Renal pelvis (tissue), 4 donors: ENCODE results near the gene CPEB4. TPM values are rescaled to one million over a fixed set of nuclear protein-coding genes. Genes with fewer than 3 reads are reported as not detected.

ENCODE experiments used
- DNase-seq: peaks from one replicate; pipeline ENCODE4 v3.0.0-alpha.2; 2013
- polyA plus RNA-seq, 3 donors: library from polyadenylated mRNA; unstranded; fragments of 120-200 nt; gene quantifications; one replicate each; pipeline ENCODE4 v1.2.1, GENCODE V29; 2013; ENCODE audit not compliant: insufficient read length in 3 of 3

Gene CPEB4
- polyA plus RNA-seq, 3 donors = 32.6 to 51.3 (median 40.5) TPM

GRCh38 chr5:173882632-173883031 lies 5.5 kb upstream of the CPEB4 start:
- no peak for DNase-seq

GRCh38 chr5:173883347-173883924 lies 4.7 kb upstream of the CPEB4 start:
- no peak for DNase-seq

- no peak for DNase-seq
These were observed 3.6 kb upstream of the CPEB4 start for GRCh38 chr5:173884402-173885053.

GRCh38 chr5:173885054-173885443 lies 3.1 kb upstream of the CPEB4 start:
- no peak for DNase-seq

GRCh38 chr5:173885475-173886010 lies 2.6 kb upstream of the CPEB4 start:
- no peak for DNase-seq

- no peak for DNase-seq
These were observed 2.0 kb upstream of the CPEB4 start for GRCh38 chr5:173886150-173886549.

- no peak for DNase-seq
These were observed 453 bp downstream of the CPEB4 start for GRCh38 chr5:173888473-173889131.

GRCh38 chr5:173890195-173890991 lies 2.2 kb downstream of the CPEB4 start:
- DNase-seq = no peak

GRCh38 chr5:173891308-173892116 lies 3.4 kb downstream of the CPEB4 start:
- DNase-seq = no peak

GRCh38 chr5:173893192-173893561 lies 5.0 kb downstream of the CPEB4 start:
- DNase-seq = no peak

- DNase-seq = no peak
These were observed 7.4 kb downstream of the CPEB4 start for GRCh38 chr5:173895401-173896165.

GRCh38 chr5:173896631-173897030 lies 8.5 kb downstream of the CPEB4 start:
- DNase-seq = no peak

GRCh38 chr5:173901705-173902104 lies 13.6 kb downstream of the CPEB4 start:
- DNase-seq = no peak

- DNase-seq = no peak
These were observed 14.2 kb downstream of the CPEB4 start for GRCh38 chr5:173902334-173902733.

GRCh38 chr5:173902743-173903142 lies 14.6 kb downstream of the CPEB4 start:
- DNase-seq = no peak

GRCh38 chr5:173903396-173904140 lies 15.4 kb downstream of the CPEB4 start:
- DNase-seq = no peak

GRCh38 chr5:173904151-173904550 lies 16.0 kb downstream of the CPEB4 start:
- no peak for DNase-seq

- DNase-seq = no peak
These were observed 19.1 kb downstream of the CPEB4 start for GRCh38 chr5:173907284-173907683.

- no peak for DNase-seq
These were observed 19.7 kb downstream of the CPEB4 start for GRCh38 chr5:173907686-173908371.
